GM19395 (cell line): ENCODE results near the gene C1orf232.

Experiments used
- ATAC-seq: cut with Tn5 transposase; IDR thresholded peaks from one replicate; pipeline ENCODE4 v1.9.1; 2021; ENCODE audit warnings: mild to moderate bottlenecking, moderate library complexity; ENCODE audit not compliant: unreplicated experiment

C1orf232 gene

GRCh38 chr1:26125382-26125781, 43.4 kb downstream of the C1orf232 start:
- no peak for ATAC-seq

GRCh38 chr1:26124418-26125331, 44.1 kb downstream of the C1orf232 start:
- no peak for ATAC-seq

GRCh38 chr1:26122988-26123973, 45.5 kb downstream of the C1orf232 start:
- no peak for ATAC-seq

- no peak for ATAC-seq
Observed at GRCh38 chr1:26121854-26122773, 46.6 kb downstream of the C1orf232 start.

GRCh38 chr1:26119892-26120608, 48.7 kb downstream of the C1orf232 start:
- peak; percentile 69 for ATAC-seq

GRCh38 chr1:26114165-26114927, 54.4 kb downstream of the C1orf232 start:
- ATAC-seq: no peak
